SW 1271 (cell line): ENCODE data around the gene C5orf47.

ENCODE experiments used
- DNase-seq, 2 experiments: peaks; one replicate each; lab custom pipeline; 2025; lab: John Stamatoyannopoulos, UW

Gene C5orf47

GRCh38 chr5:173970878-173971650 lies 17.9 kb upstream of the C5orf47 start:
- no peak for DNase-seq

GRCh38 chr5:173971681-173972345 lies 17.2 kb upstream of the C5orf47 start:
- DNase-seq: no peak

GRCh38 chr5:173972607-173972924 lies 16.4 kb upstream of the C5orf47 start:
- DNase-seq: no peak

- DNase-seq: peak; percentile 13 to 63
Observed at GRCh38 chr5:173972925-173973615, 15.9 kb upstream of the C5orf47 start.

GRCh38 chr5:173973616-173973969 lies 15.4 kb upstream of the C5orf47 start:
- no peak for DNase-seq

- no peak for DNase-seq
Observed at GRCh38 chr5:173974688-173975239, 14.2 kb upstream of the C5orf47 start.

- no peak for DNase-seq
Observed at GRCh38 chr5:173981185-173981761, 7.7 kb upstream of the C5orf47 start.

GRCh38 chr5:173984218-173984617 lies 4.8 kb upstream of the C5orf47 start:
- no peak for DNase-seq

GRCh38 chr5:173989432-173990082 lies 587 bp downstream of the C5orf47 start:
- no peak for DNase-seq

- DNase-seq: no peak
Observed at GRCh38 chr5:173997331-173997730, 8.4 kb downstream of the C5orf47 start.

- DNase-seq: no peak
Observed at GRCh38 chr5:173998531-173998930, 9.6 kb downstream of the C5orf47 start.

- DNase-seq: no peak
Observed at GRCh38 chr5:174000076-174000475, 11.1 kb downstream of the C5orf47 start.

GRCh38 chr5:174003795-174004194 lies 14.8 kb downstream of the C5orf47 start:
- no peak for DNase-seq

GRCh38 chr5:174008922-174009321 lies 20.0 kb downstream of the C5orf47 start:
- no peak for DNase-seq

- DNase-seq: no peak
Observed at GRCh38 chr5:174010365-174010764, 21.4 kb downstream of the C5orf47 start.

- DNase-seq: no peak
Observed at GRCh38 chr5:174011441-174011840, 22.5 kb downstream of the C5orf47 start.

GRCh38 chr5:174020069-174020927 lies 31.3 kb downstream of the C5orf47 start:
- peak; percentile 24 to 65 for DNase-seq

GRCh38 chr5:174020928-174021304 lies 31.9 kb downstream of the C5orf47 start:
- DNase-seq: no peak

GRCh38 chr5:174022384-174023095 lies 33.6 kb downstream of the C5orf47 start:
- DNase-seq: no peak

- DNase-seq: no peak
Observed at GRCh38 chr5:174030286-174030685, 41.3 kb downstream of the C5orf47 start.
